ENCODE measurements around the gene RIC3.
"Not testable (repeated sequence)": the region's sequence is repeated elsewhere in the genome, so short reads cannot be mapped to it uniquely, and the experiment has no call there.

The RIC3 gene

DNA sequence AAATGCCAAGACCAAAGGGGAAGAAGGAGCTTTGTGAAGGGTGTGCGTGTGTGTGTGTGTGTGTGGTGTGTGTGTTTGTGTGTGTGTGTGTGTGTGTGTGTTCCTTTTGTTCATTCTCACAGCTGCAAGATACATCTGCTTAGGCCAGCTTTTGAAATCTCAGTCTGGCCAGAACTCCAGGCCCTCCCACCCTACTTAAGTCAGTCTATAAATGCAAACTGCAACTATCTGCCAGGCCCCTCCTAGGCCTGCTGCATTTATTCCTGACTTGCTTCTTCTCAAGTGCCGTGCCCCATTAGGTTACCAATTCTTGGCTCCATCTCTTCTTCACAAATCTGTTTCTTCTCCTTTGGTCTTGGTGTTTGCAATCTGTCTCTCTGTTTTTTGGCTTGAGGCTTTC, 21.6 kb upstream of the RIC3 start:
- no peak for DNase-seq (ENCODE audit: low spot score)

DNA sequence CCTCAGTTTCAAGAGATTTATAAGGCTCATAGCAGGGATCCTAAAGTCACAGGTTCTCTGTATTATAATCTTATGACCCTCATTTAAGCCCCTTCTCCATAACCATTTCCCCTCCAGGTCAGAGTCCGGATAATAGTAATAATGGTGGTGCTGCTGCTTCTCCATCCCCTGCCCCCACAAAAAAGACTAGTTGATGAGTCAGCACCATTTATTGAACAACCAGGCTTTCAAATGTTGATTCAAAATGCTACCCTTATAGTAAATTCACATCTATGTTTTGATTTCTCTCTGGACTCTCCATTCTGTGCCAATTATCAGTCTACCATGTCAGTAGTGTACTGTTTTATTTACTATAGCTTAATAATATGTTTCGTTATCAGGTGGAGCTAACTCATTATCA, 17.6 kb upstream of the RIC3 start:
- no peak for DNase-seq (ENCODE audit: low spot score)

GRCh38 chr11:8183111-8183510, 14.3 kb upstream of the RIC3 start:
- no peak for DNase-seq (ENCODE audit: low spot score)

- DNase-seq (ENCODE audit: low spot score): no peak
Measured at GRCh38 chr11:8180469-8180868, 11.6 kb upstream of the RIC3 start.

- no peak for DNase-seq (ENCODE audit: low spot score)
Measured at GRCh38 chr11:8178297-8178696, 9.5 kb upstream of the RIC3 start.

DNA sequence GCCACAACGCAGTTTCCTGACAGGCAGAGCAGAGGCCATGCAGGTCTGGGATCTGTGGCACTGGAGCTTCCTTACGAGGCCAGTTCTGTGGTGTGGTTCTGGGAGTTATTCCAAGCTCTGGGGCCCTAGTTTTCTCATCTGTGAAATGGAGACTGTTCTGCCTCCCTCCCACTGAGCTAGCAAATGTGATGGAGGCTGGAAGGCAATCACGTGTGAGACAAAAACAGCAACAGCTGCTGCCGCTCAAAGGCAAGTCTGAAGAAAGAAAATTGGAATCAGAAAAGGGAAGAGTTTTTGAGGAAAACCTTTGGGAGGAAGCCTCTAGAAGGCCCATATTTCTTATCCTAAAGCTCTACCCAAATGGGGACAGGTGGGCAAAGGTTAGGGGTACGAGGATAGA, 8.3 kb upstream of the RIC3 start:
- DNase-seq (ENCODE audit: low spot score): no peak

GRCh38 chr11:8167796-8168195, 1.0 kb downstream of the RIC3 start:
- DNase-seq (ENCODE audit: low spot score): no peak

GRCh38 chr11:8164746-8165145, 4.1 kb downstream of the RIC3 start:
- DNase-seq (ENCODE audit: low spot score): no peak

DNA sequence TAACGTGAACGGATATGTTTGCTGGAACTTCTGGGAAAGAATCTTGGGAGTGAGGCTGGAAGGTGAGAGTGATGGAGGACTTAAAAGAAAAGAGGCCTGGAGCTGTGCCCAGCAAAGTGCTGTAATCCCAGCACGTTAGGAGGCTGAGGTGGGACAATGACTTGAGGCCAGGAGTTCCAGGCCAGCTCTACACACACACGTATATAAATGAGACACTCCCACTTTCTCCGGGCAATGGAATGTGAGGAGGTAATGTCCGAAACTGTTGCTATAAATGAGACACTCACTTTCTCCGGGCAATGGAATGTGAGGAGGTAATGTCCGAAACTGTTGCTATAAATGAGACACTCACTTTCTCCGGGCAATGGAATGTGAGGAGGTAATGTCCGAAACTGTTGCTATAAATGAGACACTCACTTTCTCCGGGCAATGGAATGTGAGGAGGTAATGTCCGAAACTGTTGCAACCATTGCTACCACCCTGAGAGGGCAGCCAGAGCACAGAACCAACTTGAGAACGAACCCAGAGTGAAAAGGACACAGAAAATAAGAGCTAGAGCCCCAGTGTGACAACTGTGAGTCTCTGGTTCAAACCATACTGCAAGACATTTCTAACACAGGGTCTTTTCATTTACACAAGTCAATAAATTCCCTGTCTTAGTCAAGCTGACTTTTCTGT, 7.1 kb downstream of the RIC3 start:
- DNase-seq (ENCODE audit: low spot score): not testable (repeated sequence)

- no peak for DNase-seq (ENCODE audit: low spot score)
Measured at GRCh38 chr11:8156877-8157276, 11.9 kb downstream of the RIC3 start.

DNA sequence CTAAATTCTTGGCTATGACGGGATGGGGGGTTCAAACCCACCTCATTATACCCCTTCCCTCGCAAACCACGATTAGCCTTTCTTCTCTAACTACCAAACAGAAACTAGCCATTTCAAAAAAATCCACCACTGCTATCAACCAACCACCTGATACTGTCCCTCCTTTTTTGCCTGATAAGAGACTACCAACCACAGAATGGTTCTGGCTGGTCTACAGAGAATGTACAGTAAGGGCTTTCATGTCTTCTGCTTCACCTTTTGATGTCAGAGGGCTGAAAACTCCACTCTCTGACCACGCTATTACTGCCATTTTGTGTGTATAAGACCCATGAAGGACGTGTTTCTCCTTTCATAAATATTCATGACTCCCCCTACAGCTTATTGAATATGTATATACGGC, 19.1 kb downstream of the RIC3 start:
- no peak for DNase-seq (ENCODE audit: low spot score)

DNA sequence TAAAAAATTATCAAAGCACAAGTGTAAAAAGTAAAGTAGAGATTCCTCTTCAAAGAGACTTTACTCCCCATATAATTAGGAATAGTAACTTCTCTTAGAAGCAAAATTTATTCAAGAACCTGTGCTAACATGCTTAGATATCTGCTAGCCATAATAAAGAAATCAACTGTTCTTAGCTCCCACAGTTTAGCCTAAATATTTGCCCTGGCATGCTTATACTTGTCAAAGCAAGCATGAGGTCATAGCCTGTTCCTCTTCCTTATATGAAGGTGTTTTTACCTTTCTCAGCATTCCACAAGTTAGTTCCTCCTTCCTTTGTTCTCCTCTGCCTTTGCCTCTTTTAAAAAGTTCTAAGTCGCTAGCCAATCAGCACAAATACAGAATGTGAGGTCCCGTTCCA, 30.3 kb downstream of the RIC3 start:
- DNase-seq (ENCODE audit: low spot score): no peak

- no peak for DNase-seq (ENCODE audit: low spot score)
Measured at GRCh38 chr11:8127447-8127846, 41.4 kb downstream of the RIC3 start.

- no peak for DNase-seq (ENCODE audit: low spot score)
Measured at GRCh38 chr11:8126649-8127289, 42.1 kb downstream of the RIC3 start.

GRCh38 chr11:8122173-8122764, 46.6 kb downstream of the RIC3 start:
- no peak for DNase-seq (ENCODE audit: low spot score)

GRCh38 chr11:8111636-8112035, 57.2 kb downstream of the RIC3 start:
- no peak for DNase-seq (ENCODE audit: low spot score)

DNA sequence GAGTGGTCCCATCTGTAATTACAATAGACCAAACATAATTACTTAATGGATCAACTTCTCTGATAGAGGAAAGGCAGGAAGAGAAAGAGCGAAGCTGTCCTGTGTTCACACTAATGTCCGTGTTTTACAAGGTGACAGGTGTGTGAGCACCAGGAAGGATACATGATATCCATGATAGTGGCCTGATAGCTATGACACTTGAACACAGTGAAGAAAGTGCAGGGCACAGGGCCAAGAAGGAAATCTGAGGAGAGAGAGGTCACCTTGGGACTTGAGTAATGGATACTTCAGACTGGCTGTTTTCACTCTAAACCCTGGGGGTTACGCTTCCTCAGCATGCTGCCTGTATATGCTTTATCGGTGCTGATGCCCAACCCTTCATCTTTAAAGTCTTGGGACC, 58.4 kb downstream of the RIC3 start:
- DNase-seq (ENCODE audit: low spot score): no peak

GRCh38 chr11:8109675-8110074, 59.1 kb downstream of the RIC3 start:
- no peak for DNase-seq (ENCODE audit: low spot score)

- no peak for DNase-seq (ENCODE audit: low spot score)
Measured at GRCh38 chr11:8108421-8108820, 60.4 kb downstream of the RIC3 start.

GRCh38 chr11:8107642-8108041, 61.2 kb downstream of the RIC3 start:
- DNase-seq (ENCODE audit: low spot score): no peak

GRCh38 chr11:8106679-8107078, 62.1 kb downstream of the RIC3 start:
- DNase-seq (ENCODE audit: low spot score): no peak

- DNase-seq (ENCODE audit: low spot score): no peak
Measured at GRCh38 chr11:8105666-8106065, 63.2 kb downstream of the RIC3 start.

GRCh38 chr11:8105133-8105532, 63.7 kb downstream of the RIC3 start:
- no peak for DNase-seq (ENCODE audit: low spot score)

- DNase-seq (ENCODE audit: low spot score): no peak
Measured at GRCh38 chr11:8103909-8104308, 64.9 kb downstream of the RIC3 start.

Measured in AG08395 (cell line).